Spinal cord (tissue), 10 donors: Measurements from ENCODE around the gene CAV1. TPM values are rescaled to one million over a fixed set of nuclear protein-coding genes. Genes with fewer than 3 reads are reported as not detected.
"Not testable (repeated sequence)": the region's sequence is repeated elsewhere in the genome, so short reads cannot be mapped to it uniquely, and the experiment has no call there.

Experiments
- DNase-seq, 6 donors: peaks; one replicate each; pipeline versions ENCODE4 v3.0.0 to v3.0.0-alpha.2; 2013 to 2015; ENCODE audit warnings: low spot score in 6 of 6, low read depth in 4 of 6
- H3K27ac ChIP-seq: one replicate; pipeline ENCODE4 v1.5.1; 2013; ENCODE audit warnings: low read depth, low read length, control low read depth
- H3K27me3 ChIP-seq: one replicate; pipeline ENCODE4 v1.6.1; 2013; ENCODE audit warnings: low read length; ENCODE audit not compliant: control insufficient read depth, insufficient read depth
- H3K36me3 ChIP-seq: one replicate; pipeline ENCODE4 v1.6.1; 2013; ENCODE audit warnings: low read length; ENCODE audit not compliant: control insufficient read depth, insufficient read depth
- H3K4me1 ChIP-seq: one replicate; pipeline ENCODE4 v1.6.1; 2013; ENCODE audit warnings: low read length; ENCODE audit not compliant: control insufficient read depth, insufficient read depth
- H3K4me3 ChIP-seq: one replicate; pipeline ENCODE4 v1.5.1; 2013; ENCODE audit warnings: low read depth, low read length, control low read depth
- H3K9me3 ChIP-seq: one replicate; pipeline ENCODE4 v1.6.1; 2013; ENCODE audit warnings: low read length; ENCODE audit not compliant: control insufficient read depth, insufficient read depth
- WGBS: methylation state at CpG from one replicate; pipeline ENCODE4 v1.1.5; 2013; ENCODE audit warnings: missing lambda C conversion rate; ENCODE audit not compliant: insufficient coverage; 5-methylcytosine and 5-hydroxymethylcytosine counted together
- polyA plus RNA-seq, 2 donors: library from polyadenylated mRNA; unstranded; fragments of 120-200 nt; gene quantifications; one replicate each; pipeline ENCODE4 v1.2.1, GENCODE V29; 2013; ENCODE audit not compliant: insufficient read length in 2 of 2
- total RNA-seq, 2 donors: library from RNA; depleted of rRNA in 1 of 2; stranded (reverse); fragments of 120-200 nt in 1 of 2; fragments of >200 nt in 1 of 2; gene quantifications; one replicate each; pipeline versions ENCODE4 v1.2.3 to v1.2.4, GENCODE V29; 2013 to 2014
- donor health status: healthy.

Gene CAV1
- total and polyA plus RNA-seq, 4 donors = 27.0 to 74.4 (median 54.5) TPM

GRCh38 chr7:116583653-116584052 lies 58.8 kb downstream of the CAV1 start:
- no CpG with 5 or more reads among the region's 1 CpG for WGBS
- H3K27ac ChIP-seq = no peak overlapping the region

GRCh38 chr7:116584721-116585120 lies 59.9 kb downstream of the CAV1 start:
- Histone ChIP-seq H3K27ac (no peak overlapping the region), H3K27me3 (no peaks in the 10 kb centered on the region), H3K4me3 (no peak overlapping the region), H3K4me1 (no peaks in the 10 kb centered on the region), H3K36me3 (no peaks in the 10 kb centered on the region), H3K9me3 (no peaks in the 10 kb centered on the region)
- no CpG with 5 or more reads among the region's 1 CpG for WGBS
- no peak for DNase-seq

More at GRCh38 chr7:116583653-116584052, 58.8 kb downstream of the CAV1 start:
- DNase-seq = no peak
- Histone ChIP-seq H3K9me3 (no peaks in the 10 kb centered on the region), H3K27me3 (no peaks in the 10 kb centered on the region), H3K4me3 (no peak overlapping the region), H3K4me1 (no peaks in the 10 kb centered on the region), H3K36me3 (no peaks in the 10 kb centered on the region)

- H3K27me3 ChIP-seq = no peaks in the 10 kb centered on the region
- no peak overlapping the region for H3K4me3 ChIP-seq
- 100% methylated on average over 1 of the region's 3 CpGs for WGBS
- DNase-seq = no peak
- H3K27ac ChIP-seq = no peak overlapping the region
- H3K4me1 ChIP-seq = no peaks in the 10 kb centered on the region
- no peaks in the 10 kb centered on the region for H3K9me3 ChIP-seq
- no peaks in the 10 kb centered on the region for H3K36me3 ChIP-seq
Observed at GRCh38 chr7:116585392-116585791, 60.6 kb downstream of the CAV1 start.

DNA sequence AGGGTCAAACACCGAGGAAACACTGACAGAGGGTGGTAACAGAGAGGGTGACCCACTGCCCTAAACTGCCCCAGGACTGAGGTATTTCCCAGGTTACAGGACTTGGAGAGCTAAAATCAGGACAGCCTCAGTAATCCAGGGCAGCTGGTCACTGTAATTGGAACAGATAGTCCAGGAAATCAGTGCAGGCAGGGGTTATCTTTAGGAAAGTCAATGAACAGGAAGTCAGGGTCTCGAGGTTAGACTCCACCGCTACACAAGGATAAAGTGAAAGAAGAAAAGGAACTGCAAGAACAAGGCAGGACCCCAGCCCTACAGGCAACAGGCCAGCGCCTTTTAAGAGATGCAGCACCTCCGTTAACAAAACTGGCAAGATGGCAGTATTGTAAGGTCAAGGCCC lies 61.1 kb downstream of the CAV1 start:
- Histone ChIP-seq H3K27ac (no peak overlapping the region), H3K4me1 (no peaks in the 10 kb centered on the region), H3K4me3 (no peak overlapping the region), H3K27me3 (no peaks in the 10 kb centered on the region), H3K36me3 (no peaks in the 10 kb centered on the region), H3K9me3 (no peaks in the 10 kb centered on the region)
- WGBS = 95% methylated on average over 5 of the region's 5 CpGs
- DNase-seq = no peak

DNA sequence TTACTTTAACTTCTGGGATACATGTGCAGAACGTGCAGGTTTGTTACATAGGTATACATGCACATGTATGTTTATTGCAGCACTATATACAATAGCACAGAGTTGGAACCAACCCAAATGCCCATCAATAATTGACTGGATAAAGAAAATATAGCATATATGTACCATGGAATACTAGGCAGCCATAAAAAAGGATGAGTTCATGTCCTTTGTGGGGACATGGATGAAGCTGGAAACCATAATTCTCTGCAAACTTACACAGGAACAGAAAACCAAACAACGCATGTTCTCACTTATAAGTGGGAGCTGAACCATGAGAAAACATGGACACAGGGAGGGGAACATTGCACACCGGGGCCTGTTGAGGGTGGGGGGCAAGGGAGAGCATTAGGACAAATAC lies 62.4 kb downstream of the CAV1 start:
- not testable (repeated sequence) for H3K27me3 ChIP-seq, H3K9me3 ChIP-seq, H3K4me3 ChIP-seq, DNase-seq, H3K27ac ChIP-seq, H3K36me3 ChIP-seq, H3K4me1 ChIP-seq
- 85% methylated on average over 1 of the region's 3 CpGs for WGBS

DNA sequence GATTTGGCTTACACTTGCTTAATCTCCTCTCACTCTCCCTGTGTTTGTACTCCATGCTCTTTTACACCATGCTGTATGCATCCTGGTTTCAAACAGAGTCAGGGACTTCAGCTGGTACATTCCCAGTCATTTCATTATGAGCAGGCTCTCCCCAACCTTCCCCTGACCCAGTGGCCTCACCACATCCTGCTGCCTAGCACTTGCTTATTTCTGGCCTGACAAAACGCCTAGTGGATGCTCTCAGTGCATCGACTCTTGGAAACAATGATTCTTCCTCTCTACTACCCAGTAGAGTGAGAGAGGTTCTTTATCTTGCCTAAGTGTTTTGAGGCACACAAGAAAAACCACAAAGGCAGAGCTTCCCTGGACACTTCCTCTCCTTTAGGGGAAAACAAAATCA lies 63.4 kb downstream of the CAV1 start:
- H3K27me3 ChIP-seq = no peaks in the 10 kb centered on the region
- no peaks in the 10 kb centered on the region for H3K9me3 ChIP-seq
- no peak for DNase-seq
- no CpG with 5 or more reads among the region's 2 CpGs for WGBS
- no peak overlapping the region for H3K27ac ChIP-seq
- H3K36me3 ChIP-seq = no peaks in the 10 kb centered on the region
- peaks cover 5% of the 10 kb centered on the region for H3K4me1 ChIP-seq
- H3K4me3 ChIP-seq = no peak overlapping the region

DNA sequence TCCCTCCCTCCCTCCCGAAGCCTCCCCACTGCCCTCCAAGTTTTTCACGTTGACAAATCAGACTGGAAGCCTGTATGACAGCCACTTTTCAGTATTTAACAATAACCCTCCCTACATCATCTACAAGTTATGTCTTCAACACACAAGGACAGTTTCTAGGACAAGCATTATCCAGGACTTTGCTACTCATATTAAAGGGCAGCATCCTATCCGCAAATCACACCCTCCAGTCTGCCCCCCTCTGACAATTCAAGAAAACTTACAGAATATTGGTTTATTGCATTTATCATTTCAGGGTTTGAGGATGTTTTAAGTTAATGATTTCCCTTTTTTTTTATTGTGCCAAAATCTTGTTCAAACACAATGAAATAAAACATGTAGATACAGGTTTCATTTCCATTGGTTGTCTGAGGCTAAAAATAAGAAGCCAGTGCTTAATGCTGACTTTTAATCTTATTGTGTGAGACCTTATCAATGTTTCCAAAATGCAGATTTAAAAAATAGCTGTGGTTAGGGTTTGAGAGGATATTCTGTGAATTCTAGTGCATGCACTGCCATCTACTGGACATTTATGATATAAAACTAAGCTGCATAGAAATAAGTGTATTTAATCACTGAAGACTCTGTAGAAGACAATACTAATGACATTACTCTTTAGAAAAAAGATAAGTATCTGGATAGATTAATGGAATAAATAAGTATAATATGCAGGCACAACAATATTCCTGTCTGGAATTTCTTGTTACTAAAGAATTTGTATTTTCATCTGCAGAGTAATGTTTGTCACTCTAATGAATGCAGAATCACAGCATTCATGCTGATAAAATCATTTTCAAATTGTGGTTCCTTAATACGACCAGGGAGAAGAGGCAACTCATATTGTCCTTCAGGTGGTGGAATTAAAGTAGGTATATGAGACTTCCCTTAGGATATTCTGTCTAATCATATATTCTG lies 64.1 kb downstream of the CAV1 start:
- 19% methylated on average over 2 of the region's 4 CpGs for WGBS
- DNase-seq = peak; percentile 44 to 94 (median 64)
- Histone ChIP-seq H3K36me3 (no peaks in the 10 kb centered on the region), H3K4me3 (no peak overlapping the region), H3K27me3 (no peaks in the 10 kb centered on the region), H3K9me3 (no peaks in the 10 kb centered on the region), H3K27ac (no peak overlapping the region), H3K4me1 (peaks cover 5% of the 10 kb centered on the region)

- Histone ChIP-seq H3K9me3 (no peaks in the 10 kb centered on the region), H3K36me3 (no peaks in the 10 kb centered on the region), H3K27me3 (no peaks in the 10 kb centered on the region), H3K4me3 (no peak overlapping the region), H3K27ac (no peak overlapping the region), H3K4me1 (peaks cover 5% of the 10 kb centered on the region)
- 80% methylated on average over 2 of the region's 9 CpGs for WGBS
- DNase-seq = peak in 3 of 6 donors; percentile 33 to 80 (median 50)
Observed at GRCh38 chr7:116591202-116592040, 66.6 kb downstream of the CAV1 start.

DNA sequence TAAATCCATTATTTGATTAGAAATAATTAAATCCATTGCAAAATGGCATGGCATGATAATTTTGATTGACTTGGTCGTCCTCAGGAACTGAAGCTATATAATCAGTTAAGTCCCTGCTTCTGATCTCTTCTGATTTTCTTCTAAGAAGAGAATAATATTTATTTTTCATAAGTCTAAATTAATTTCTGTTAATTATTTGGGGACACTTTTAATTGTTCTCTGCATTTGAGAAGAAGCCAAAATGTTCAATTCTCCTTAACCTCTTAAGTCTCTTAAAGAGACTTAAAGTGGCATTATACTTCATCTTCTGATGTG lies 67.2 kb downstream of the CAV1 start:
- Histone ChIP-seq H3K27ac (no peak overlapping the region), H3K9me3 (no peaks in the 10 kb centered on the region), H3K27me3 (no peaks in the 10 kb centered on the region), H3K4me1 (peaks cover 5% of the 10 kb centered on the region), H3K4me3 (no peak overlapping the region), H3K36me3 (no peaks in the 10 kb centered on the region)
- no peak for DNase-seq
- WGBS = no CpG with 5 or more reads among the region's 1 CpG
